CD14-positive monocyte (primary cell): ENCODE measurements around the gene PIAS4. TPM values are rescaled to one million over a fixed set of nuclear protein-coding genes. Genes with fewer than 3 reads are reported as not detected.

Source experiments
- DNase-seq, 3 donors: peaks; one replicate each; pipeline ENCODE4 v3.0.0-alpha.2; 2011 to 2022
- H2AFZ ChIP-seq: 2 replicates; pipeline ENCODE4 v1.6.0; 2012; ENCODE audit warnings: mild to moderate bottlenecking, low read depth, low read length, inconsistent platforms; ENCODE audit not compliant: insufficient read depth, poor library complexity, severe bottlenecking
- H3K27ac ChIP-seq, 2 donors: 1 replicate in 1 of 2; 2 replicates in 1 of 2; pipeline ENCODE4 v1.5.1; 2012 to 2013; ENCODE audit warnings: low read length in 2 of 2, control low read depth in 1 of 2, inconsistent platforms in 1 of 2, low read depth in 1 of 2, mild to moderate bottlenecking in 1 of 2
- H3K27me3 ChIP-seq, 2 donors: one replicate each; pipeline versions ENCODE4 v1.6.0 to v1.6.1; 2011 to 2013; ENCODE audit warnings: low read length in 2 of 2; ENCODE audit not compliant: control insufficient read depth in 2 of 2, insufficient read depth in 2 of 2
- H3K36me3 ChIP-seq, 2 donors: replicated peaks in 1 of 2; 1 replicate in 1 of 2; 2 replicates in 1 of 2; pipeline versions ENCODE4 v1.5.1 to v1.6.1; 2012 to 2013; ENCODE audit warnings: low read length in 2 of 2, control low read depth in 1 of 2, inconsistent platforms in 1 of 2, mild to moderate bottlenecking in 1 of 2; ENCODE audit not compliant: insufficient read depth in 2 of 2, control insufficient read depth in 1 of 2
- H3K4me1 ChIP-seq, 2 donors: 1 replicate in 1 of 2; 2 replicates in 1 of 2; pipeline versions ENCODE4 v1.5.1 to v1.6.1; 2012 to 2013; ENCODE audit warnings: low read length in 2 of 2, control low read depth in 1 of 2, inconsistent platforms in 1 of 2, mild to moderate bottlenecking in 1 of 2, moderate library complexity in 1 of 2; ENCODE audit not compliant: insufficient read depth in 2 of 2, control insufficient read depth in 1 of 2
- H3K4me2 ChIP-seq: replicated peaks from 2 replicates; pipeline ENCODE3; 2012; ENCODE audit warnings: low read length, moderate library complexity, mild to moderate bottlenecking; ENCODE audit not compliant: poor library complexity, severe bottlenecking; ENCODE audit errors: extremely low read depth
- H3K4me3 ChIP-seq, 3 experiments: fragments of 200-600 bp in 1 of 3; sonication (generic) in 1 of 3; replicated peaks in 1 of 3; 1 replicate in 2 of 3; 2 replicates in 1 of 3; pipeline ENCODE4 v1.5.1; 2011 to 2013; ENCODE audit warnings: low read length in 3 of 3, mild to moderate bottlenecking in 3 of 3, control low read depth in 2 of 3, low read depth in 2 of 3, inconsistent platforms in 1 of 3, moderate library complexity in 1 of 3
- H3K79me2 ChIP-seq: 2 replicates; pipeline ENCODE4 v1.6.0; 2012; ENCODE audit warnings: mild to moderate bottlenecking, control low read depth, inconsistent platforms, low read length, moderate library complexity; ENCODE audit not compliant: insufficient read depth
- H3K9ac ChIP-seq: 2 replicates; pipeline ENCODE4 v1.6.0; 2017; ENCODE audit warnings: low read length, mild to moderate bottlenecking; ENCODE audit not compliant: insufficient read depth, poor library complexity, severe bottlenecking
- H3K9me3 ChIP-seq, 2 donors: replicated peaks in 1 of 2; 1 replicate in 1 of 2; 2 replicates in 1 of 2; pipeline versions ENCODE4 v1.5.1 to v1.6.1; 2012 to 2013; ENCODE audit warnings: low read length in 2 of 2, control low read depth in 1 of 2; ENCODE audit not compliant: control insufficient read depth in 1 of 2, insufficient read depth in 1 of 2
- H4K20me1 ChIP-seq: 2 replicates; pipeline ENCODE4 v1.6.0; 2012; ENCODE audit warnings: mild to moderate bottlenecking, low read length, control low read depth, moderate library complexity; ENCODE audit not compliant: insufficient read depth
- H3K27ac Mint-ChIP-seq, 7 donors: one replicate each; pipeline ENCODE4 v1.8.0; 2020; ENCODE audit warnings: mild to moderate bottlenecking in 7 of 7, mixed read lengths in 7 of 7, moderate library complexity in 6 of 7, inconsistent platforms in 2 of 7
- H3K27me3 Mint-ChIP-seq, 3 donors: one replicate each; pipeline ENCODE4 v1.8.0; 2021 to 2022; ENCODE audit warnings: low read depth in 3 of 3, mild to moderate bottlenecking in 3 of 3, mixed read lengths in 3 of 3, moderate library complexity in 3 of 3, inconsistent platforms in 1 of 3
- H3K36me3 Mint-ChIP-seq, 2 donors: one replicate each; pipeline ENCODE4 v1.8.0; 2020; ENCODE audit warnings: mixed read lengths in 2 of 2, inconsistent platforms in 1 of 2, mild to moderate bottlenecking in 1 of 2
- H3K4me1 Mint-ChIP-seq: one replicate; pipeline ENCODE4 v1.8.0; 2020; ENCODE audit warnings: mild to moderate bottlenecking, mixed read lengths
- H3K4me3 Mint-ChIP-seq, 2 donors: one replicate each; pipeline ENCODE4 v1.8.0; 2020; ENCODE audit warnings: mild to moderate bottlenecking in 2 of 2, mixed read lengths in 2 of 2, moderate library complexity in 1 of 2
- H3K9me3 Mint-ChIP-seq, 7 donors: one replicate each; pipeline ENCODE4 v1.8.0; 2020 to 2022; ENCODE audit warnings: mixed read lengths in 7 of 7, mild to moderate bottlenecking in 6 of 7, moderate library complexity in 6 of 7, inconsistent platforms in 2 of 7
- CTCF ChIP-seq: fragments of 200-600 bp; IDR thresholded peaks from one replicate; pipeline ENCODE4 v1.8.0; 2022; ENCODE audit warnings: antibody characterized with exemption, mild to moderate bottlenecking
- WGBS: methylation state at CpG from one replicate; pipeline ENCODE4 v1.1.5; 2013; ENCODE audit warnings: missing lambda C conversion rate; ENCODE audit not compliant: insufficient coverage; 5-methylcytosine and 5-hydroxymethylcytosine counted together
- intact Hi-C, 2 donors: fragments of 100-400 bp; cut with micrococcal nuclease; formaldehyde crosslinking; loops; one replicate each; pipeline versions ENCODE4 v1.15.0 to v1.15.1; 2023
- polyA plus RNA-seq, 3 donors: library from polyadenylated mRNA; depleted of rRNA in 1 of 3; unstranded in 2 of 3; stranded (reverse) in 1 of 3; fragments of 300-500 nt in 2 of 3; fragments of >200 nt in 1 of 3; fragmentation: Illumina TruSeq in 2 of 3; gene quantifications; 1 replicate in 2 of 3; 2 replicates in 1 of 3; pipeline ENCODE4 v1.2.3, GENCODE V29; 2012 to 2021

Gene PIAS4
- polyA plus RNA-seq, 3 donors, result 2.3 to 8.1 (median 5.9) TPM

GRCh38 chr19:4084547-4084877 lies 77.0 kb downstream of the PIAS4 start:
- Mint-ChIP-seq H3K4me3 (peak overlapping the region; percentile 70 to 89), H3K27me3 (peaks cover 0 to 5% (median 2%) of the 10 kb centered on the region in 3 donors), H3K4me1 (peaks cover 28% of the 10 kb centered on the region), H3K36me3 (no peaks in the 10 kb centered on the region), H3K9me3 (no peaks in the 10 kb centered on the region), H3K27ac (peak overlapping the region in 2 of 7 donors; percentile 53 to 66)
- Histone ChIP-seq H3K9me3 (no peaks in the 10 kb centered on the region), H3K4me2 (peak overlapping the region; percentile 71), H4K20me1 (no peaks in the 10 kb centered on the region), H3K36me3 (no peaks in the 10 kb centered on the region), H3K4me3 (peak overlapping the region in 1 of 3 experiments; percentile 71), H3K79me2 (peaks cover 9% of the 10 kb centered on the region), H3K27me3 (no peaks in the 10 kb centered on the region), H3K27ac (no peak overlapping the region), H3K9ac (peak overlapping the region; percentile 54), H3K4me1 (peaks cover 31 to 44% of the 10 kb centered on the region in 2 donors), H2AFZ (no peak overlapping the region)
- intact Hi-C loops, result no loop called here
- DNase-seq, result no peak
- TF ChIP-seq CTCF, result no peak
- WGBS, result 17% methylated on average over 3 of the region's 8 CpGs

- peaks cover 34 to 50% of the 10 kb centered on the region in 2 donors for H3K4me1 ChIP-seq
- peaks cover 36% of the 10 kb centered on the region for H3K4me1 Mint-ChIP-seq
- H3K27me3 ChIP-seq, result no peaks in the 10 kb centered on the region
- H3K4me2 ChIP-seq, result no peak overlapping the region
- peaks cover 9% of the 10 kb centered on the region for H3K79me2 ChIP-seq
- no peaks in the 10 kb centered on the region for H3K36me3 ChIP-seq
- H3K9ac ChIP-seq, result no peak overlapping the region
- H3K27me3 Mint-ChIP-seq, result peaks cover 0 to 5% (median 2%) of the 10 kb centered on the region in 3 donors
- H2AFZ ChIP-seq, result no peak overlapping the region
- H4K20me1 ChIP-seq, result no peaks in the 10 kb centered on the region
- H3K36me3 Mint-ChIP-seq, result peaks cover 0 to 7% of the 10 kb centered on the region in 2 donors
- no peak overlapping the region for H3K4me3 ChIP-seq
- no peak for TF ChIP-seq CTCF
- no peak for DNase-seq
- WGBS, result 91% methylated on average over 11 of the region's 17 CpGs
- H3K9me3 Mint-ChIP-seq, result no peaks in the 10 kb centered on the region
- intact Hi-C loops, result loop anchor here in 1 of 2 donors (5.0 kb wide), 1 partner anchor 54 kb away; no protein-coding TSS in a partner anchor
- H3K9me3 ChIP-seq, result no peaks in the 10 kb centered on the region
- no peak overlapping the region for H3K27ac ChIP-seq
- peak overlapping the region in 1 of 7 donors; percentile 18 for H3K27ac Mint-ChIP-seq
- H3K4me3 Mint-ChIP-seq, result no peak overlapping the region
These were observed 78.9 kb downstream of the PIAS4 start for GRCh38 chr19:4086411-4086867.
